Adipocyte (in vitro differentiated cells): ENCODE results near the gene XRRA1.
A peak's percentile ranks its signal among the peaks of the same experiment; 100 is the strongest.
"Not testable (repeated sequence)": the region's sequence is repeated elsewhere in the genome, so short reads cannot be mapped to it uniquely, and the experiment has no call there.

ENCODE experiments used
- DNase-seq: peaks from one replicate; pipeline ENCODE4 v3.0.0-alpha.2; 2015; ENCODE audit warnings: low read depth
- H3K27me3 ChIP-seq: replicated peaks from 2 replicates; pipeline ENCODE4 v1.7.0; 2013; ENCODE audit warnings: mild to moderate bottlenecking, low read length, moderate library complexity; ENCODE audit not compliant: control insufficient read depth, insufficient read depth
- H3K36me3 ChIP-seq: 2 replicates; pipeline ENCODE4 v1.7.0; 2013; ENCODE audit warnings: low read length, mild to moderate bottlenecking, moderate library complexity; ENCODE audit not compliant: control insufficient read depth, insufficient read depth, severe bottlenecking
- H3K4me1 ChIP-seq: 2 replicates; pipeline ENCODE4 v1.7.0; 2013; ENCODE audit warnings: mild to moderate bottlenecking, low read length, moderate library complexity; ENCODE audit not compliant: control insufficient read depth, insufficient read depth
- H3K4me3 ChIP-seq: 2 replicates; pipeline ENCODE4 v1.7.0; 2013; ENCODE audit warnings: mild to moderate bottlenecking, low read length, moderate library complexity
- H3K9ac ChIP-seq: 2 replicates; pipeline ENCODE4 v1.7.0; 2013; ENCODE audit warnings: mild to moderate bottlenecking, low read length, moderate library complexity
- H3K9me3 ChIP-seq: 2 replicates; pipeline ENCODE4 v1.7.0; 2013; ENCODE audit warnings: mild to moderate bottlenecking, low read length, moderate library complexity; ENCODE audit not compliant: control insufficient read depth

Gene XRRA1

GRCh38 chr11:74825596-74825995 lies 123.3 kb downstream of the XRRA1 start:
- H3K36me3 ChIP-seq: peaks cover 25% of the 10 kb centered on the region
- not testable (repeated sequence) for DNase-seq, H3K4me3 ChIP-seq, H3K27me3 ChIP-seq, H3K9ac ChIP-seq
- peaks cover 11% of the 10 kb centered on the region for H3K4me1 ChIP-seq
- H3K9me3 ChIP-seq: peaks cover 19% of the 10 kb centered on the region

GRCh38 chr11:74824285-74824982 lies 124.5 kb downstream of the XRRA1 start:
- H3K36me3 ChIP-seq: peaks cover 25% of the 10 kb centered on the region
- H3K9ac ChIP-seq: no peak overlapping the region
- peaks cover 23% of the 10 kb centered on the region for H3K4me1 ChIP-seq
- peak overlapping the region; percentile 9 for H3K4me3 ChIP-seq
- H3K27me3 ChIP-seq: no peaks in the 10 kb centered on the region
- peaks cover 19% of the 10 kb centered on the region for H3K9me3 ChIP-seq
- DNase-seq: no peak

GRCh38 chr11:74822170-74822569 lies 126.7 kb downstream of the XRRA1 start:
- Histone ChIP-seq H3K4me3 (no peak overlapping the region), H3K27me3 (no peaks in the 10 kb centered on the region), H3K9me3 (peaks cover 18% of the 10 kb centered on the region), H3K36me3 (peaks cover 24% of the 10 kb centered on the region), H3K4me1 (peaks cover 31% of the 10 kb centered on the region), H3K9ac (no peak overlapping the region)
- DNase-seq: peak; percentile 68

DNA sequence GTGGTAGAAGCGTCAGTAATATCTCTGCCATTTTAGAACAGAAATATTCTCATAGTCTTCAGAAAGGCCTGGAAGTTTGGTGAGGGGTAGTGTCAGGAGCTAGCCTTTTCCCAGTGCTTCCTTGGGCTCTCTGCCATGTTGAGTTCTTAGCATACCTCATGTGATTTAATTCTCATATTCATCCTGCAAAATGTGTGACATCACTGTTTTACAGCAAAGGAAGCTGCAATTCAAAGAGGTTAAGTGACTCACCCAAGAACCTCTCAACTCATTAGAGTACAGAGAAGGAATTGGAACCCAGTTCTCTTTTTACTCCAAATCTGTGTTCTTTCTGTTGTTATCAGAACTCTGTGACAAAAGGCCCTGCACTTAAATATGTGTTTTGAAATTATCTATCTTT lies 128.1 kb downstream of the XRRA1 start:
- Histone ChIP-seq H3K4me3 (no peak overlapping the region), H3K27me3 (no peaks in the 10 kb centered on the region), H3K4me1 (peaks cover 31% of the 10 kb centered on the region), H3K9me3 (peaks cover 17% of the 10 kb centered on the region), H3K36me3 (peaks cover 18% of the 10 kb centered on the region), H3K9ac (no peak overlapping the region)
- peak; percentile 74 for DNase-seq

DNA sequence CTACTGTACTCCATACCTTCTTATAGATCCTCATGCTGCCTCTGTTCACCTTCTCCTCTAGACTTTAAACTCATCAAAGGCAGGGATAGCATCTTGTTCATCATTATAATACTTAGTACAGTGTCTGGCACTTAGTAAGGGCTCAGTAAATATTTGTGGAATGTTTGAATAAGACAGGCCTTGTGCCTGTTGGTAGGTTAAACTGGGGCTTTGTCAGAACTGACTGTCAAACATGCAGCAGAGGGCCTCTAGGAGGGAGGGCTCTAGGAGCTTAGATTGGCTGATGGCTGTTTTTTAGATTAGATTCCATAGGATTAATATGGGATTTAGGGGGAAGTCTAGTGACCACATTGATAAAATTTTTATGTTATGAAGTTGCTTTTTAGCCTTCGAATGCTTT lies 129.5 kb downstream of the XRRA1 start:
- peaks cover 8% of the 10 kb centered on the region for H3K36me3 ChIP-seq
- no peak overlapping the region for H3K4me3 ChIP-seq
- peak; percentile 36 for DNase-seq
- H3K4me1 ChIP-seq: peaks cover 31% of the 10 kb centered on the region
- no peak overlapping the region for H3K9ac ChIP-seq
- peaks cover 9% of the 10 kb centered on the region for H3K9me3 ChIP-seq
- no peaks in the 10 kb centered on the region for H3K27me3 ChIP-seq

DNA sequence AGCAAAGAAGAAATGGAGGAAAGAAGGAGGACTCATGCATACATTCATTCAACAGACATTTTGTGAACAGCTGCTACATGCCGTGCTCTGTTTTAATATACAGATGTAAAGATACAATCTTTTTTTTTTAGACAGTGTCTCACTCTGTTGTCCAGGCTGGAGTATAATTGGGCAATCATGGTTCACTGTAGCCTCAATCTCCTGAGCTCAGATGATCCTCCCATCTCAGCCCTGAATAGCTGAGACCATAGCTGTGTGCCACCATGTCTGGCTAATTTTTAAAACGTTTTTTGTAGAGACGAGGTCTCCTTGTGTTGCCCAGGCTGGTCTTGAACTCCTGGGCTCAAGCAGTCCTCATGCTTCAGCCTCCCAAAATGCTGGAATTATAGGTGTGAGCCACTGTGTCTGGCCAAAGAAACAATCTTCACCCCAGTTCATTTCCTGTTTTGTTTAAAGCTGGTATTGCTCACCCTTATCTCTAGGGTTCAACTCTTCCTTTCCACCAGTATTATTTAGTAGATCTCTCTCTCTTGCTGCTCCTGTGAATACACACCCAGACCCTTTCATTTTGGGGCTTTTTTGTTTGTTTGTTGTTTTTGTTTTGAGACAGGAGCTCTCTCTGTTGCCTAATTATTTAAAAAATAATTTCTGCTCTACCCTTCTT lies 130.5 kb downstream of the XRRA1 start:
- H3K9me3 ChIP-seq: no peaks in the 10 kb centered on the region
- no peak overlapping the region for H3K4me3 ChIP-seq
- no peak for DNase-seq
- H3K27me3 ChIP-seq: no peaks in the 10 kb centered on the region
- H3K4me1 ChIP-seq: peaks cover 31% of the 10 kb centered on the region
- H3K9ac ChIP-seq: no peak overlapping the region
- H3K36me3 ChIP-seq: peaks cover 4% of the 10 kb centered on the region

- Histone ChIP-seq H3K27me3 (no peaks in the 10 kb centered on the region), H3K4me1 (peaks cover 22% of the 10 kb centered on the region), H3K36me3 (peaks cover 4% of the 10 kb centered on the region), H3K9me3 (no peaks in the 10 kb centered on the region), H3K9ac (no peak overlapping the region), H3K4me3 (no peak overlapping the region)
- DNase-seq: no peak
These were observed 132.2 kb downstream of the XRRA1 start for GRCh38 chr11:74816664-74817063.

- Histone ChIP-seq H3K27me3 (no peaks in the 10 kb centered on the region), H3K4me1 (peaks cover 22% of the 10 kb centered on the region), H3K9me3 (no peaks in the 10 kb centered on the region), H3K9ac (no peak overlapping the region), H3K4me3 (no peak overlapping the region), H3K36me3 (peaks cover 4% of the 10 kb centered on the region)
- no peak for DNase-seq
These were observed 132.9 kb downstream of the XRRA1 start for GRCh38 chr11:74815966-74816365.

GRCh38 chr11:74809801-74810200 lies 139.1 kb downstream of the XRRA1 start:
- Histone ChIP-seq H3K9ac (no peak overlapping the region), H3K27me3 (no peaks in the 10 kb centered on the region), H3K4me1 (no peaks in the 10 kb centered on the region), H3K36me3 (no peaks in the 10 kb centered on the region), H3K9me3 (no peaks in the 10 kb centered on the region), H3K4me3 (no peak overlapping the region)
- DNase-seq: no peak

DNA sequence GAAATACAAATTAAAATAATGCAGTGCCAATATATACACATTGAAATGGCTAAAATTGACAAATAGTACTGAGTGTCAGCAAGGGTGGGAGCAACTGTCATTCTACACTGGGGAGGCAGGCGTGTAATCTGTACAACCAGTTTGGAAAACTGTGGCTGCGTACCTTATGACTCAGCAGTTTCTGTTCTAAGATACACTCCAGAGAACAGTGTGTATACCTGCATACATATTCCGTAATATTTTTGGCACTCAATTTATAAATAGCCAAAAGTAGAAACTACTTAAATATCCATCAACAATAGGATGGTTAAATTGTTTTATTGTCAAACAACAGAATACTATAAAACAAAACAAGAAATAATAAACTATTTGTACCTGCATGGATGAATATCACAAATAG lies 142.6 kb downstream of the XRRA1 start:
- Histone ChIP-seq H3K36me3 (no peaks in the 10 kb centered on the region), H3K4me1 (no peaks in the 10 kb centered on the region), H3K27me3 (no peaks in the 10 kb centered on the region), H3K4me3 (no peak overlapping the region), H3K9ac (no peak overlapping the region), H3K9me3 (no peaks in the 10 kb centered on the region)
- DNase-seq: no peak

- H3K4me3 ChIP-seq: no peak overlapping the region
- no peaks in the 10 kb centered on the region for H3K9me3 ChIP-seq
- no peaks in the 10 kb centered on the region for H3K4me1 ChIP-seq
- H3K9ac ChIP-seq: no peak overlapping the region
- H3K27me3 ChIP-seq: no peaks in the 10 kb centered on the region
- H3K36me3 ChIP-seq: peaks cover 30% of the 10 kb centered on the region
- DNase-seq: no peak
These were observed 157.4 kb downstream of the XRRA1 start for GRCh38 chr11:74791333-74792100.
